HepG2 (cell line): ENCODE results near the gene LCN2. TPM values are rescaled to one million over a fixed set of nuclear protein-coding genes. Genes with fewer than 3 reads are reported as not detected.

Source experiments
- ATAC-seq: fragments of 200-7000 bp; cut with Tn5 transposase; 3 replicates; pipeline ENCODE4 v1.9.1; 2020; ENCODE audit warnings: mild to moderate bottlenecking, moderate library complexity
- BruUV-seq: library from RNA; stranded (reverse); fragments of 400-500 nt; replicated peaks from 2 replicates; lab custom pipeline; 2021; lab: Mats Ljungman, UMichigan
- CTCF ChIA-PET: fragments of 300-600 bp; formaldehyde crosslinking; extraction: SDS; loops from one replicate; lab custom pipeline; 2021; ENCODE audit warnings: low total read pairs, inconsistent platforms, low intra/inter-chr PET ratio; lab: Yijun Ruan, JAX
- POLR2A ChIA-PET: fragments of 350-600 bp; sonication (Branson Sonifier 250); formaldehyde crosslinking; loops from one replicate; lab custom pipeline; 2020; ENCODE audit warnings: antibody characterized with exemption, inconsistent platforms; lab: Yijun Ruan, JAX
- DNase-seq: peaks from one replicate; pipeline ENCODE4 v3.0.0-alpha.2; 2015; ENCODE audit warnings: low spot score
- FAIRE-seq: peaks from 3 replicates; lab custom pipeline; 2011; peaks lifted over from hg19 to GRCh38; lab: Jason Lieb, UNC
- H2AFZ ChIP-seq: one replicate; pipeline ENCODE4 v1.6.1; 2011; ENCODE audit warnings: low read length, inconsistent platforms
- H3K27ac ChIP-seq: fragments of 300-600 bp; 3 replicates; pipeline ENCODE4 v1.8.0; 2011; ENCODE audit warnings: mixed run types, mild to moderate bottlenecking, mixed read lengths, low read length, inconsistent platforms; ENCODE audit not compliant: insufficient read depth; ENCODE audit errors: extremely low read length
- H3K27me3 ChIP-seq, 2 experiments: fragments of 200-600 bp in 1 of 2; 2 replicates in 1 of 2; 3 replicates in 1 of 2; pipeline versions ENCODE4 v1.6.0 to v1.8.0; 2011; ENCODE audit warnings: low read length in 2 of 2, mild to moderate bottlenecking in 2 of 2, moderate library complexity in 2 of 2, inconsistent platforms in 1 of 2; ENCODE audit not compliant: insufficient read depth in 2 of 2, control insufficient read depth in 1 of 2
- H3K36me3 ChIP-seq, 2 experiments: fragments of 200-600 bp in 1 of 2; replicated peaks in 1 of 2; 2 replicates in 1 of 2; 3 replicates in 1 of 2; pipeline versions ENCODE4 v1.5.1 to v1.8.0; 2011; ENCODE audit warnings: low read length in 2 of 2, inconsistent platforms in 1 of 2; ENCODE audit not compliant: insufficient read depth in 2 of 2, control insufficient read depth in 1 of 2
- H3K4me1 ChIP-seq: 2 replicates; pipeline ENCODE4 v1.5.1; 2012; ENCODE audit warnings: low read length, inconsistent platforms; ENCODE audit not compliant: insufficient read depth
- H3K4me2 ChIP-seq: 2 replicates; pipeline ENCODE4 v1.6.0; 2011; ENCODE audit warnings: low read depth, low read length, inconsistent platforms
- H3K4me3 ChIP-seq, 3 experiments: fragments of 200-600 bp in 1 of 3; sonication (generic), shearing (Covaris generic) in 1 of 3; replicated peaks in 1 of 3; 2 replicates each; pipeline ENCODE4 v1.5.1; 2011 to 2016; ENCODE audit warnings: low read length in 3 of 3, inconsistent platforms in 2 of 3, low read depth in 2 of 3, mild to moderate bottlenecking in 2 of 3, control low read depth in 1 of 3, mixed read lengths in 1 of 3; ENCODE audit not compliant: insufficient read depth in 1 of 3
- H3K79me2 ChIP-seq: one replicate; pipeline ENCODE4 v1.6.1; 2011; ENCODE audit warnings: low read length, inconsistent platforms; ENCODE audit not compliant: insufficient read depth
- H3K9ac ChIP-seq: 2 replicates; pipeline ENCODE4 v1.6.0; 2011; ENCODE audit warnings: mild to moderate bottlenecking, low read depth, low read length, inconsistent platforms; ENCODE audit not compliant: insufficient read depth
- H3K9me3 ChIP-seq: 2 replicates; pipeline ENCODE4 v1.5.1; 2012; ENCODE audit warnings: mild to moderate bottlenecking, low read length
- H4K20me1 ChIP-seq: 2 replicates; pipeline ENCODE4 v1.6.0; 2011; ENCODE audit warnings: inconsistent platforms, mild to moderate bottlenecking, low read length, moderate library complexity; ENCODE audit not compliant: insufficient read depth
- AGO2 ChIP-seq: fragments of 200-400 bp; formaldehyde crosslinking; optimal IDR thresholded peaks from 2 replicates; pipeline ENCODE3; 2017; ENCODE audit warnings: mild to moderate bottlenecking, low read depth, low read length, moderate library complexity
- NCOR1 ChIP-seq: fragments of 200-600 bp; sonication (generic); IDR thresholded peaks from 2 replicates; pipeline ENCODE4 v1.7.0; 2017; ENCODE audit warnings: antibody characterized with exemption, low read length, borderline replicate concordance
- POLR2G ChIP-seq: fragments of 200-400 bp; formaldehyde crosslinking; IDR thresholded peaks from 2 replicates; pipeline ENCODE4 v1.6.1; 2018; ENCODE audit warnings: mild to moderate bottlenecking, low read depth, low read length, moderate library complexity
- RBFOX2 ChIP-seq: fragments of 200-400 bp; formaldehyde crosslinking; IDR thresholded peaks from 2 replicates; pipeline ENCODE4 v1.6.1; 2017; ENCODE audit warnings: low read depth, mild to moderate bottlenecking, low read length
- RBM22 ChIP-seq: fragments of 200-400 bp; formaldehyde crosslinking; optimal IDR thresholded peaks from 2 replicates; pipeline ENCODE3; 2017; ENCODE audit warnings: mild to moderate bottlenecking, low read length, moderate library complexity
- USF2 ChIP-seq, 2 experiments: sonication (generic) in 1 of 2; formaldehyde crosslinking in 1 of 2; IDR thresholded peaks; 2 replicates each; pipeline versions ENCODE4 v1.5.1 to v1.6.1; 2011 to 2020; ENCODE audit warnings: borderline replicate concordance in 1 of 2, low read depth in 1 of 2, low read length in 1 of 2, mild to moderate bottlenecking in 1 of 2, missing genetic modification reagents in 1 of 2, moderate library complexity in 1 of 2
- WGBS: methylation state at CpG from one replicate; pipeline ENCODE4 v1.1.6; 2017; ENCODE audit warnings: low lambda C conversion rate; 5-methylcytosine and 5-hydroxymethylcytosine counted together
- in situ Hi-C: cut with HindIII; loops from 2 replicates; pipeline ENCODE4 v1.10.0; 2017; ENCODE audit warnings: low pct_unique_long_range_greater_than_20kb; ENCODE audit not compliant: extremely low pct_ligation_motif_present
- intact Hi-C: fragments of 100-400 bp; cut with micrococcal nuclease; formaldehyde crosslinking; loops from one replicate; pipeline ENCODE4 v1.10.0; 2022; ENCODE audit not compliant: unreplicated experiment
- polyA plus RNA-seq, 8 experiments: library from polyadenylated mRNA; depleted of rRNA in 3 of 8; stranded (reverse) in 7 of 8; unstranded in 1 of 8; fragments of >200 nt; fragmentation: Illumina TruSeq in 4 of 8; extraction: Trizol in 4 of 8; gene quantifications; 2 replicates each; pipeline versions ENCODE4 v1.2.1 to v1.2.3, GENCODE V29; 2011 to 2016; ENCODE audit warnings: low read depth in 4 of 8, missing spikeins in 1 of 8, mixed read lengths in 1 of 8; ENCODE audit not compliant: insufficient read depth in 1 of 8
- total RNA-seq, 5 experiments: library from RNA; depleted of rRNA; stranded (reverse); fragments of >200 nt; fragmentation: Illumina TruSeq; extraction: Trizol; gene quantifications; 2 replicates each; pipeline ENCODE4 v1.2.3, GENCODE V29; 2016; ENCODE audit warnings: low read depth in 1 of 5

The LCN2 gene
- total and polyA plus RNA-seq, 2 of the 13 experiments (the other 11 are each of a cell fraction or from before 2014, with no cell fraction given) = 0.38 to 1.4 TPM

- Histone ChIP-seq H3K9me3 (no peaks in the 10 kb centered on the region), H3K36me3 (peaks cover 5 to 38% of the 10 kb centered on the region in 2 experiments; a peak in 3 of 5 replicates), H3K4me1 (peaks cover 38% of the 10 kb centered on the region), H3K9ac (no peak overlapping the region), H4K20me1 (peaks cover 4% of the 10 kb centered on the region; the same call in 1 of the 2 replicates), H3K79me2 (peaks cover 11% of the 10 kb centered on the region), H3K4me2 (no peak overlapping the region), H3K27ac (no peak overlapping the region), H3K4me3 (no peak overlapping the region), H2AFZ (no peak overlapping the region), H3K27me3 (no peaks in the 10 kb centered on the region)
- FAIRE-seq (no peak), DNase-seq (no peak), ATAC-seq (no peak)
- TF ChIP-seq RBFOX2 (peak; percentile 71), NCOR1 (no peak), RBM22 (peak; percentile 22), USF2 (IDR thresholded peaks at IDR 0.05; ENCODE audit: low read depth, low read length) (no peak), USF2 (CRISPR knock-in tag; IDR thresholded peaks at IDR 0.05; ENCODE audit: borderline replicate concordance) (no peak), AGO2 (peak; percentile 47), POLR2G (peak; percentile 9; the same call in 1 of the 2 replicates)
- ChIA-PET CTCF (no interaction called here), POLR2A (interaction anchor here (0.8 to 1.2 kb wide), 2 partner anchors 23 to 39 kb away, joined by 3 read pairs; no protein-coding TSS in a partner anchor)
- 96% methylated on average over 4 of the region's 29 CpGs for WGBS
- intact Hi-C loops = no loop called here
- BruUV-seq = no TSS peak
- in situ Hi-C loops = no loop called here
Measured at GRCh38 chr9:128120741-128121465, 28.4 kb upstream of the LCN2 start.
